HAP-1 (cell line): Measurements from ENCODE around the gene CT45A10.
"Not testable (repeated sequence)": the region's sequence is repeated elsewhere in the genome, so short reads cannot be mapped to it uniquely, and the experiment has no call there.

Experiments
- DNase-seq, 2 experiments: peaks; one replicate each; pipeline ENCODE4 v3.0.0-alpha.2; 2016 to 2020; ENCODE audit warnings: low spot score in 2 of 2
- H3K27me3 ChIP-seq: fragments of 250-450 bp; sonication (Bioruptor Pico); 2 replicates; pipeline ENCODE4 v1.5.1; 2020; ENCODE audit warnings: low read depth, mild to moderate bottlenecking, moderate library complexity
- H3K36me3 ChIP-seq: fragments of 250-450 bp; sonication (Bioruptor Pico); replicated peaks from 2 replicates; pipeline ENCODE4 v1.5.1; 2020; ENCODE audit warnings: mild to moderate bottlenecking
- H3K4me1 ChIP-seq: fragments of 250-450 bp; sonication (Bioruptor Pico); 2 replicates; pipeline ENCODE4 v1.5.1; 2020; ENCODE audit warnings: mild to moderate bottlenecking
- H3K4me3 ChIP-seq: fragments of 250-450 bp; sonication (Bioruptor Pico); 2 replicates; pipeline ENCODE4 v1.5.1; 2020; ENCODE audit warnings: mild to moderate bottlenecking, moderate library complexity
- H3K9me3 ChIP-seq: fragments of 250-450 bp; sonication (Bioruptor Pico); 2 replicates; pipeline ENCODE4 v1.5.1; 2020; ENCODE audit warnings: mild to moderate bottlenecking, moderate library complexity
- in situ Hi-C: fragments of 300-500 bp; cut with MboI; formaldehyde crosslinking; loops from 3 replicates; pipeline ENCODE4 v1.14.3; 2020; ENCODE audit warnings: low sequenced_read_pairs, inconsistent platforms, mixed read lengths

CT45A10 gene

DNA sequence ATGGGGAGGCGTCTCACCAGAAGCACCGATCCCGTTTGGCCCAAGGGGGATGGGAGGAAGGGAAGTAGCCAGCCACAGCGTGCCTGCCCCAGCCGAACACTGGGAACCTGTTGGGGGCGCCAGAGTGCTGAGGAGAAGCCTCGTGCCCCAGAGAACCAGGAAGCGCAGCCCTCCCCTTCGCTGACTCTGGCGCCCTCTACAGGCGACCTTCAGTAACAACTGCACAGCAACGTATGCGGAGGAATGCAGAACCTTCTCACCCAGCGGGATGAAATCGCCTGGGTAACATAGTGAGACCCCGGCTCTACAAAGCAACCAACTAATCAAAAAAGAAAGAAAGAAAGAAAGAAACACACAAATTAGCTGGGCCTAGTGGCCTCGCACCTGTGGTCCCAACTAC, 56.1 kb downstream of the CT45A10 start, which contains the start of gene CT45A7:
TSS of gene CT45A7 (minus strand) at position 101 of the 400 bp plus-strand sequence. CDS start 3,747 bp downstream, outside the sequence.
- H3K9me3 ChIP-seq, DNase-seq, H3K36me3 ChIP-seq, H3K27me3 ChIP-seq, in situ Hi-C loops, H3K4me1 ChIP-seq, H3K4me3 ChIP-seq: not testable (repeated sequence)
